Measurements from ENCODE around the gene WLS. TPM values are rescaled to one million over a fixed set of nuclear protein-coding genes. Genes with fewer than 3 reads are reported as not detected.

Gene WLS
- total RNA-seq, 5 donors from 2014 or later (not counting 1 experiment from before 2014, with no cell fraction given) = 0.53 to 1.9 (median 1.0) TPM; not detected in 2

DNA sequence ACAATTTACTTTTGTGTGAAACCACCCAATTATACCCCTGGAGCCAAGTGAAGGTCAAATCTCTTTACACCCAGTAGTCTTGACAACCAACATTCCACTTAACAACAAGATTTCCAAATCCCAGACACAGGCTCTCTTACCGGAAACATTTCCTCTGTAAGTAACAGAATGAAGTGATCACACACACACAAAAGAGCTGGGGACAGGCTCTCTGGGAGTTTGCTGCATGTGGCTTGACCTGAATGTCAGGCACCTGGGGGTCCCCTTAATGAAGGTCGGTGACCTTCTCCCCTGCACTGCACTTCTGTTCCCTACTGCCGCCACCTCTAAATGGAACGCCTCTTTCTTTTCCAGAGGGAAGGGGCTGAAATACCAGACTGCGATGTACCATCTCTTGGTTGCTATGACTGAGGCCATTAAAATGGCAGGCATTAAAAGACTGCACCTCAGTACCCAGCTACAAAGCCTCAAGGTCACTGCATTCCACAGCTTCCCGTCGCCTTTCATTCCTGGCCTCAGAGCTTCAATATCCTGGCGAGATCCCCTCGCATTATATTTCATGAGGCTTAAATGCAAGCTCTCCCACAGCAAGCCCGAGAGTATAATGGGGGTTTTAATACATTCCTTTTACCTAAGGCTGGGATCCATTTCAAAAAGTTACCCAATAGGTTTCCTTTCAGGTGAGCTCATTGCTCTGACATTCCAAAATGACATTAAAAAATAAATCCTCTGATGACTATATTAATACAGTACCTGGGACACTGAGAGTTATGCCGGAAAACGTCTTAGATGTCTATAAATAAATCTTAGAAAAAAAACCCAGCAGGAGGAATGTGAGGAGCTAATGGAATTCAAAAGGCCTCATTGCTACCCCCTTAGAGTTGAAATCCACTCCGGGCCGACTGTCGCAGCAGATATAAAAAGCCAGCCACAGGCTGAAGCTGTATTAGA is 91.0 kb downstream of the WLS start:
- H3K4me1 ChIP-seq (ENCODE audit: control insufficient read depth in 1 of 2, extremely low read depth in 1 of 2, insufficient read depth in 2 of 2, low read length in 2 of 2) = no peaks in the 10 kb centered on the region
- H3K9me3 ChIP-seq = no peaks in the 10 kb centered on the region
- H3K4me1 Mint-ChIP-seq = no peaks in the 10 kb centered on the region
- ChIA-PET POLR2A (no interaction called here), CTCF (interaction anchor here in 1 of 2 donors (0.6 to 0.9 kb wide), 2 partner anchors 10 to 20 kb away, joined by 3 read pairs; no protein-coding TSS in a partner anchor)
- no peaks in the 10 kb centered on the region for H3K27me3 ChIP-seq (replicated peaks in 1 of 2; ENCODE audit: control insufficient read depth in 2 of 2, extremely low read depth in 1 of 2, insufficient read depth in 2 of 2, low read length in 1 of 2)
- no peak for DNase-seq
- ATAC-seq (replicated peaks in 1 of 4) = no peak
- H3K9me3 Mint-ChIP-seq = no peaks in the 10 kb centered on the region
- no peak overlapping the region for H3K27ac Mint-ChIP-seq
- no peaks in the 10 kb centered on the region for H3K36me3 ChIP-seq (ENCODE audit: control insufficient read depth in 2 of 2, extremely low read depth in 1 of 2, insufficient read depth in 1 of 2, low read length in 1 of 2)
- no peak overlapping the region for H3K27ac ChIP-seq (ENCODE audit: low read length)
- WGBS (ENCODE audit: insufficient coverage) = 86% methylated on average over 3 of the region's 15 CpGs
- H3K4me3 ChIP-seq (ENCODE audit: control insufficient read depth in 1 of 2, extremely low read depth in 1 of 2, low read length in 1 of 2) = no peak overlapping the region
- H3K4me3 Mint-ChIP-seq = no peak overlapping the region
- H3K27me3 Mint-ChIP-seq = peaks cover 2 to 9% of the 10 kb centered on the region in 2 donors
- H3K36me3 Mint-ChIP-seq = no peaks in the 10 kb centered on the region

DNA sequence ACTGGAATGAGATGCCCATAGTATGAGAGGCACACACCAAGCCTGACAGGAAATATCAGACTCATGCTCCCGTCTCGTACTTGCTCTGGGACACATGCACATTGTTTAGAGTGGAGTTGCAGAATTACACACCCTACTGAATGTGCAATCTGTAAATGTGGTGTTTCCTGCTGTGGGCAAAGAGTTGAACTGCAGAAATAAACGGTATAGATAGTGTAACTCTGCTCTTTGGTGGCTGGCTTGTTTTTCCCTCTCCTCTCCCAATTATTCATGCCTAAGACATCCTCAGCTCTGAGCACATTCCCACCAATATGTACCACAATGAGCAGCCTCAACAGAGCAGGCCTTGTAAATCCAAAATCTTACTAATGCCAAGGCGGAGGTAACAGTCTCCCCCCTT is 91.8 kb downstream of the WLS start:
- ChIA-PET POLR2A (no interaction called here), CTCF (no interaction called here)
- H3K4me1 ChIP-seq (ENCODE audit: control insufficient read depth in 1 of 2, extremely low read depth in 1 of 2, insufficient read depth in 2 of 2, low read length in 2 of 2) = no peaks in the 10 kb centered on the region
- H3K4me3 Mint-ChIP-seq = no peak overlapping the region
- no peak for DNase-seq
- no peak overlapping the region for H3K27ac ChIP-seq (ENCODE audit: low read length)
- no peaks in the 10 kb centered on the region for H3K9me3 ChIP-seq
- H3K36me3 ChIP-seq (ENCODE audit: control insufficient read depth in 2 of 2, extremely low read depth in 1 of 2, insufficient read depth in 1 of 2, low read length in 1 of 2) = no peaks in the 10 kb centered on the region
- no peaks in the 10 kb centered on the region for H3K9me3 Mint-ChIP-seq
- no peak overlapping the region for H3K27ac Mint-ChIP-seq
- peaks cover 2 to 7% of the 10 kb centered on the region in 2 donors for H3K27me3 Mint-ChIP-seq
- ATAC-seq (replicated peaks in 1 of 4) = no peak
- H3K36me3 Mint-ChIP-seq = no peaks in the 10 kb centered on the region
- WGBS (ENCODE audit: insufficient coverage) = 60% methylated on average over 2 of the region's 4 CpGs
- H3K27me3 ChIP-seq (replicated peaks in 1 of 2; ENCODE audit: control insufficient read depth in 2 of 2, extremely low read depth in 1 of 2, insufficient read depth in 2 of 2, low read length in 1 of 2) = no peaks in the 10 kb centered on the region
- H3K4me3 ChIP-seq (ENCODE audit: control insufficient read depth in 1 of 2, extremely low read depth in 1 of 2, low read length in 1 of 2) = no peak overlapping the region
- no peaks in the 10 kb centered on the region for H3K4me1 Mint-ChIP-seq

DNA sequence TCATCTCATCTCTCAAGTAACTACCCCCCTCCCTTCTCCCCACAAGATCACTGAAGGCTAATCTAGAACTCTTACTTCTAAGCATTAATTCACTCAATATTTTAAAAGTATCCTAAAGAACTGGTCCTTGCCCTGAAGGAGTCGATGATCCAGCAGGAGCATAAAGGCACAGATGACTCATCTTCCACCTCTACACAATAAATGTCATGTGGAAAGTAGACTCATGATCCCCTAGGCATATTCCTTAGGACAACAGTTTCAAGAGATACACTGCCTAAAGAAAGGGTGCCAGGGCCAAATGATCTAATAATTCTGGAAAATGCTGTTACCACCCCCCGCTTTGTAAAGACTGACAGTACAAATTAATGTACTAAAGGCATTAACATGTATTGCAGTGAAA is 96.1 kb downstream of the WLS start:
- ChIA-PET POLR2A (no interaction called here), CTCF (no interaction called here)
- 43% methylated on average over 1 of the region's 2 CpGs for WGBS (ENCODE audit: insufficient coverage)
- no peaks in the 10 kb centered on the region for H3K4me1 ChIP-seq (ENCODE audit: control insufficient read depth in 1 of 2, extremely low read depth in 1 of 2, insufficient read depth in 2 of 2, low read length in 2 of 2)
- no peak overlapping the region for H3K27ac ChIP-seq (ENCODE audit: low read length)
- H3K27ac Mint-ChIP-seq = no peak overlapping the region
- no peaks in the 10 kb centered on the region for H3K36me3 Mint-ChIP-seq
- no peak overlapping the region for H3K4me3 Mint-ChIP-seq
- ATAC-seq (replicated peaks in 1 of 4) = no peak
- H3K9me3 ChIP-seq = no peaks in the 10 kb centered on the region
- no peaks in the 10 kb centered on the region for H3K36me3 ChIP-seq (ENCODE audit: control insufficient read depth in 2 of 2, extremely low read depth in 1 of 2, insufficient read depth in 1 of 2, low read length in 1 of 2)
- no peaks in the 10 kb centered on the region for H3K4me1 Mint-ChIP-seq
- peaks cover 0 to 2% of the 10 kb centered on the region in 2 experiments for H3K27me3 ChIP-seq (replicated peaks in 1 of 2; ENCODE audit: control insufficient read depth in 2 of 2, extremely low read depth in 1 of 2, insufficient read depth in 2 of 2, low read length in 1 of 2)
- no peak for DNase-seq
- peaks cover 2 to 16% of the 10 kb centered on the region in 2 donors for H3K27me3 Mint-ChIP-seq
- H3K4me3 ChIP-seq (ENCODE audit: control insufficient read depth in 1 of 2, extremely low read depth in 1 of 2, low read length in 1 of 2) = no peak overlapping the region
- H3K9me3 Mint-ChIP-seq = no peaks in the 10 kb centered on the region

DNA sequence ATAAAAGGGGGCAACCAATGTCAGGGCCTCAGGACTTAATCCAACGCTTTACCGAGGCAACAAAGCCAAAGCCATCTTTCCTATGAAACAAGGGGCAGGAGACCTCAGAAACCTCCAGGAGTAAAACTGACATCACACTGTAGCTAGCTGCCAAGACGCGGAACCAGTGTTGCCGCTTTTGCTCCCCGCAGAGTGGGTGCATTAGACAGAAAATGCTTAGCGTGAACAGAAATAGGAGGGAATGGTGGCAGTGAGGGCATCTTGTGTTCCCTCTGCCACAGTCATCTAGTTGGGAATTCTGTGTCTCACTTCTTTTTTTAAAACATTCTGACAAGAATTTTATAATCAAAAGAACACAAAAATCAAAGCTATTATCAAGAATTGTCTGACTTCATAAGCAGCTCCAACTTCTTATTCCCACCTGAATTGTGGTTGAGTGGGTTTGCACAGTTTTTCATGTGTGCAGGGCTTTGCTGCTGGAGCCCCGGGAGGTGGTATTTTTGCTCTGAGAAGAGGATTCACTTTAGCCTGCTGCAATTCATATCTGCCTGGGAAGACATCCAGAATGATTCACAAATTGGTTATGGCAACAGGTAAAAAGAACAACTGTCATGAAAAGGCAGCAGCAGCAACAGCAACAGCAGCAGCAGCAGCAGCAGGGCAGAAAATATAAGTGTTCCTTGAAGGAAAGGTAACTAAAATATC is 99.7 kb downstream of the WLS start:
- Histone ChIP-seq H3K4me3 (ENCODE audit: control insufficient read depth in 1 of 2, extremely low read depth in 1 of 2, low read length in 1 of 2) (no peak overlapping the region), H3K27me3 (replicated peaks in 1 of 2; ENCODE audit: control insufficient read depth in 2 of 2, extremely low read depth in 1 of 2, insufficient read depth in 2 of 2, low read length in 1 of 2) (peaks cover 0 to 2% of the 10 kb centered on the region in 2 experiments), H3K4me1 (ENCODE audit: control insufficient read depth in 1 of 2, extremely low read depth in 1 of 2, insufficient read depth in 2 of 2, low read length in 2 of 2) (no peaks in the 10 kb centered on the region), H3K9me3 (no peaks in the 10 kb centered on the region), H3K27ac (ENCODE audit: low read length) (no peak overlapping the region), H3K36me3 (ENCODE audit: control insufficient read depth in 2 of 2, extremely low read depth in 1 of 2, insufficient read depth in 1 of 2, low read length in 1 of 2) (no peaks in the 10 kb centered on the region)
- Mint-ChIP-seq H3K4me1 (no peaks in the 10 kb centered on the region), H3K9me3 (no peaks in the 10 kb centered on the region), H3K27ac (no peak overlapping the region), H3K4me3 (no peak overlapping the region), H3K27me3 (peaks cover 0 to 9% of the 10 kb centered on the region in 2 donors), H3K36me3 (no peaks in the 10 kb centered on the region)
- 80% methylated on average over 3 of the region's 8 CpGs for WGBS (ENCODE audit: insufficient coverage)
- POLR2A ChIA-PET = no interaction called here
- ATAC-seq (replicated peaks in 1 of 4) (no peak), DNase-seq (no peak)
- CTCF ChIA-PET = no interaction called here

DNA sequence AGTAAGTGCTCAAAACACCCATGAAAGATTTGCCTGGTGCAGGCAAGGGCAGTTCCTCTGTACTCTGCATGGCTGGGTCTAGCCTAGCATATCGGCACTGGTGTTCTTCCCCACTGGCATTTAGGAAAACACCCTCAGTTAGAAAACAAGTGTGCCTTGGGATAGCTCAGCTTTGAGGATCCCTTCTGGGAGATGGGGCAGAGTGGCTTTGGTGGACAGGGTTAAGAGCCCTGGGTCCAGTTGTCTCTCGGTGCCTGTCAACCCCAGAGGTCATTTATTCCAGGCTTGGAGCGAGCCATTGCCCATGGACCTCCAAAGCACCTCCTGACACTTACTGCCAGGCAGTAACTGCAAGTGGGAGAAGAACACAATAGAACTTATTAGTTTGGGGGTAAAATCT is 101.1 kb downstream of the WLS start:
- Histone ChIP-seq H3K4me3 (ENCODE audit: control insufficient read depth in 1 of 2, extremely low read depth in 1 of 2, low read length in 1 of 2) (no peak overlapping the region), H3K27ac (ENCODE audit: low read length) (no peak overlapping the region), H3K27me3 (replicated peaks in 1 of 2; ENCODE audit: control insufficient read depth in 2 of 2, extremely low read depth in 1 of 2, insufficient read depth in 2 of 2, low read length in 1 of 2) (peaks cover 0 to 2% of the 10 kb centered on the region in 2 experiments), H3K36me3 (ENCODE audit: control insufficient read depth in 2 of 2, extremely low read depth in 1 of 2, insufficient read depth in 1 of 2, low read length in 1 of 2) (no peaks in the 10 kb centered on the region), H3K4me1 (ENCODE audit: control insufficient read depth in 1 of 2, extremely low read depth in 1 of 2, insufficient read depth in 2 of 2, low read length in 2 of 2) (no peaks in the 10 kb centered on the region), H3K9me3 (no peaks in the 10 kb centered on the region)
- Mint-ChIP-seq H3K36me3 (no peaks in the 10 kb centered on the region), H3K27me3 (peaks cover 0 to 9% of the 10 kb centered on the region in 2 donors), H3K9me3 (no peaks in the 10 kb centered on the region), H3K4me3 (no peak overlapping the region), H3K27ac (no peak overlapping the region), H3K4me1 (no peaks in the 10 kb centered on the region)
- no peak for DNase-seq
- POLR2A ChIA-PET = no interaction called here
- ATAC-seq (replicated peaks in 1 of 4) = no peak
- WGBS (ENCODE audit: insufficient coverage) = 100% methylated on average over 1 of the region's 3 CpGs
- CTCF ChIA-PET = no interaction called here

DNA sequence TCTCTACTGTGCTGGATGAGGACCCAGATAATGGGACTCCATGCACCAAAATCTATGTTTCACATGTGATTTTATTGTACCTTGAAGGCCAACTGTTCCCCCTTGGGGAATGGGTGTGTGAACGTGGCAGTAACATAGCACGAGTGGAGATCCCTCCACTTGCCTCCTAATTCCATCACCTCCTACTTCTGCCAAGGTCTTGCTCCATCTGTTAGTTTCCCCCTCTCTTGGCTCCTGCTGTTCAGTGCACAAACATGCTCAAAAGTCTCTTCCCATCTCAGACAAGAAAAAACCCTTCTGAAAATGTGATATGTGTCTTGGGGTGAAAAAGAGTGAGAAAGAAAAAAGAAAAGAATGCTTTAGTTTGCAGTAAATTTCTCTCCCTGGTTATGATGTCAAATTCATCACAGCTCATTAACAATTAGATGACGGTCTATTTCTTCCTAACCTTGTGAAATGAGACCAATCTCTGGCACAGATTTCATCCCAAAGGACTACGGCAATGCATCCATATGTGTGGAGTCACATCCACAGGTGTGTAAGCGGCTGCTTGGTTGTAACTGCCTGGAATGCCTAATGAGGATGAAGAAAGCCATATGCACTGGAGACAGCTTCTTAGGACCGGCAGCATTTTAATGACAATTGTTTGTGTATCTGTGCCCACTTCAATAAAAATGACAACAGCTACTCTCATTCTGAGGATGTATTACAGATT is 102.6 kb downstream of the WLS start:
- no peak for ATAC-seq (replicated peaks in 1 of 4)
- Mint-ChIP-seq H3K27me3 (peaks cover 0 to 9% of the 10 kb centered on the region in 2 donors), H3K27ac (no peak overlapping the region), H3K36me3 (no peaks in the 10 kb centered on the region), H3K9me3 (no peaks in the 10 kb centered on the region), H3K4me3 (no peak overlapping the region), H3K4me1 (no peaks in the 10 kb centered on the region)
- Histone ChIP-seq H3K36me3 (ENCODE audit: control insufficient read depth in 2 of 2, extremely low read depth in 1 of 2, insufficient read depth in 1 of 2, low read length in 1 of 2) (no peaks in the 10 kb centered on the region), H3K4me3 (ENCODE audit: control insufficient read depth in 1 of 2, extremely low read depth in 1 of 2, low read length in 1 of 2) (no peak overlapping the region), H3K9me3 (no peaks in the 10 kb centered on the region), H3K4me1 (ENCODE audit: control insufficient read depth in 1 of 2, extremely low read depth in 1 of 2, insufficient read depth in 2 of 2, low read length in 2 of 2) (no peaks in the 10 kb centered on the region), H3K27ac (ENCODE audit: low read length) (no peak overlapping the region), H3K27me3 (replicated peaks in 1 of 2; ENCODE audit: control insufficient read depth in 2 of 2, extremely low read depth in 1 of 2, insufficient read depth in 2 of 2, low read length in 1 of 2) (peaks cover 0 to 2% of the 10 kb centered on the region in 2 experiments)
- CTCF ChIA-PET = no interaction called here
- POLR2A ChIA-PET = no interaction called here
- WGBS (ENCODE audit: insufficient coverage) = no CpG with 5 or more reads among the region's 6 CpGs
- DNase-seq = no peak
